Spinal cord (tissue), 10 donors: ENCODE results near the gene TPI1. TPM values are rescaled to one million over a fixed set of nuclear protein-coding genes. Genes with fewer than 3 reads are reported as not detected.
A peak's percentile ranks its signal among the peaks of the same experiment; 100 is the strongest.
"Not testable (repeated sequence)": the region's sequence is repeated elsewhere in the genome, so short reads cannot be mapped to it uniquely, and the experiment has no call there.

Experiments used
- DNase-seq, 6 donors: peaks; one replicate each; pipeline versions ENCODE4 v3.0.0 to v3.0.0-alpha.2; 2013 to 2015; ENCODE audit warnings: low spot score in 6 of 6, low read depth in 4 of 6
- H3K27ac ChIP-seq: one replicate; pipeline ENCODE4 v1.5.1; 2013; ENCODE audit warnings: low read depth, low read length, control low read depth
- H3K27me3 ChIP-seq: one replicate; pipeline ENCODE4 v1.6.1; 2013; ENCODE audit warnings: low read length; ENCODE audit not compliant: control insufficient read depth, insufficient read depth
- H3K36me3 ChIP-seq: one replicate; pipeline ENCODE4 v1.6.1; 2013; ENCODE audit warnings: low read length; ENCODE audit not compliant: control insufficient read depth, insufficient read depth
- H3K4me1 ChIP-seq: one replicate; pipeline ENCODE4 v1.6.1; 2013; ENCODE audit warnings: low read length; ENCODE audit not compliant: control insufficient read depth, insufficient read depth
- H3K4me3 ChIP-seq: one replicate; pipeline ENCODE4 v1.5.1; 2013; ENCODE audit warnings: low read depth, low read length, control low read depth
- H3K9me3 ChIP-seq: one replicate; pipeline ENCODE4 v1.6.1; 2013; ENCODE audit warnings: low read length; ENCODE audit not compliant: control insufficient read depth, insufficient read depth
- WGBS: methylation state at CpG from one replicate; pipeline ENCODE4 v1.1.5; 2013; ENCODE audit warnings: missing lambda C conversion rate; ENCODE audit not compliant: insufficient coverage; 5-methylcytosine and 5-hydroxymethylcytosine counted together
- polyA plus RNA-seq, 2 donors: library from polyadenylated mRNA; unstranded; fragments of 120-200 nt; gene quantifications; one replicate each; pipeline ENCODE4 v1.2.1, GENCODE V29; 2013; ENCODE audit not compliant: insufficient read length in 2 of 2
- total RNA-seq, 2 donors: library from RNA; depleted of rRNA in 1 of 2; stranded (reverse); fragments of 120-200 nt in 1 of 2; fragments of >200 nt in 1 of 2; gene quantifications; one replicate each; pipeline versions ENCODE4 v1.2.3 to v1.2.4, GENCODE V29; 2013 to 2014
- donor health status: healthy.

Gene TPI1
- total and polyA plus RNA-seq, 4 donors = 413 to 837 (median 527) TPM

DNA sequence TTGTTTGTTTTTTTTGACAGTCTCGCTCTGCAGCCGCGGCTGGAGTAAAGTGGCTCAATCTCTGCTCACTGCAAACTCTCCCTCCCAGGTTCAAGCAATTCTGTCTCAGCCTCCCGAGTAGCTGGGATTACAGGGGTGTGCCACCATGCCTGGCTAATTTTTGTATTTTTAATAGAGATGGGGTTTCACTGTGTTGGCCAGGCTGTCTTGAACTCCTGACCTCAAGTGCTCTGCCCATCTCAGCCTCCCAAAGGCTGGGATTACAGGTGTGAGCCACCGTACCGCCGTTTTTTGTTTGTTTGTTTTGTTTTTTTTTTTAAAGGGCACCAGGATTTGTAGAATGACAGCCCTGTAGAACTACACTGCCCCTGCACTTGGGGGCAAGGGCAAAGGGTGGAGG is 21.5 kb downstream of the TPI1 start:
- WGBS = 86% methylated on average over 2 of the region's 7 CpGs
- not testable (repeated sequence) for DNase-seq, H3K27me3 ChIP-seq, H3K27ac ChIP-seq, H3K4me3 ChIP-seq, H3K9me3 ChIP-seq, H3K36me3 ChIP-seq
- peaks cover 10% of the 10 kb centered on the region for H3K4me1 ChIP-seq

GRCh38 chr12:6889775-6890573 is 22.6 kb downstream of the TPI1 start:
- 84% methylated on average over 13 of the region's 21 CpGs for WGBS
- DNase-seq = not testable (repeated sequence)
- peak overlapping the region; percentile 88 for H3K27ac ChIP-seq

DNA sequence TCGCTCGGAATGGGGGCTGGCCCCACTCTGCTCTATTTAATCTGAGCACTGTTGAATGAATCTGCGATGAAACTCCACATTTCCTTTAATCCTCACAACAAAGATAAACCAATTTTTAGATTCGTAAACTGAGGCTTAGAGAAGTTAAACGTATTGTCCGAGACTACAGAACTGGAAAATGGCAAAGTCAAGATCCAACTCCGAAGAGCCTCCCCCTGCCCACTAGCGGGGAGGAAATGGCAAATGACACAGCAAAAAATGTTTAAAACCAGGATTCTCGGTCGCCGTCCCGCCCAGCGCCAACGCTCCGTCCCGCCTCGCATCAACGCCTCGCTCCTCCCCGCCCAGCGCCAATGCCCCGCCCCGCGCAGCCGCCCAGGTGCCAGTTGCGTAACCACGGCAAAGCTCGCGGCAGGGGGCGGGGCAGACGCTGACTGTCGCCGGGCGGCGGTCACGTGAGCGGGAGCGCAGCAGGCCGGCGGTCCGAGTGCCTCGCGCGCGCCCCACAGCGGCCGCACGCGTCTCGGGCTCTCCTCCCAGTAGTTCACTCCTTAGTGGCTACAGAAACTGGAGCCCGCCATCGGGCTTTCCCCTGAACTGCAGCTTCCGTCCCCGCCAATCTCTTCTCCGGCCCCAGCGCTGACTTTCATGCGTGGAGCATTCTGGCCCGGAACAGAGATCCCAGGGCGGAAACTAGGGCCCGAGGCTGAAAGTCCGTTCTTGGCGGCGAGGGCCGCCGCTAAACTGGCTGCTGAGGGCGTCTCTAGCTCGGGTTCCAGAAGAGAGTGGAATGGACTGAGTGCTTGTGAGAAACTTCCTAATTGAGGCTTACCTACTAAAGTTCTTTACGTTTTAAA is 23.7 kb downstream of the TPI1 start:
- no peaks in the 10 kb centered on the region for H3K27me3 ChIP-seq
- peak overlapping the region; percentile 88 for H3K27ac ChIP-seq
- peak overlapping the region; percentile 58 for H3K4me3 ChIP-seq
- 2% methylated on average over 64 of the region's 68 CpGs for WGBS
- no peaks in the 10 kb centered on the region for H3K9me3 ChIP-seq
- no peaks in the 10 kb centered on the region for H3K36me3 ChIP-seq
- peaks cover 10% of the 10 kb centered on the region for H3K4me1 ChIP-seq
- DNase-seq = peak in 5 of 6 donors; percentile 90 to 99 (median 95)

More at GRCh38 chr12:6889775-6890573, 22.6 kb downstream of the TPI1 start:
- peaks cover 10% of the 10 kb centered on the region for H3K4me1 ChIP-seq
- H3K36me3 ChIP-seq, H3K27me3 ChIP-seq, H3K9me3 ChIP-seq, H3K4me3 ChIP-seq: not testable (repeated sequence)

- H3K4me1 ChIP-seq = peaks cover 10% of the 10 kb centered on the region
- DNase-seq = no peak
- WGBS = 94% methylated on average over 3 of the region's 5 CpGs
- peak overlapping the region; percentile 87 for H3K27ac ChIP-seq
- H3K4me3 ChIP-seq = peak overlapping the region; percentile 53
- H3K9me3 ChIP-seq = no peaks in the 10 kb centered on the region
- no peaks in the 10 kb centered on the region for H3K27me3 ChIP-seq
- H3K36me3 ChIP-seq = no peaks in the 10 kb centered on the region
Observed at GRCh38 chr12:6891646-6892001, 24.3 kb downstream of the TPI1 start.

GRCh38 chr12:6892683-6893082 is 25.4 kb downstream of the TPI1 start:
- not testable (repeated sequence) for H3K27me3 ChIP-seq, DNase-seq, H3K36me3 ChIP-seq, H3K4me3 ChIP-seq, H3K27ac ChIP-seq, H3K9me3 ChIP-seq
- WGBS = 94% methylated on average over 3 of the region's 3 CpGs
- H3K4me1 ChIP-seq = peaks cover 10% of the 10 kb centered on the region

GRCh38 chr12:6894321-6894720 is 27.0 kb downstream of the TPI1 start:
- no CpG with 5 or more reads among the region's 3 CpGs for WGBS
- no peak for DNase-seq
- H3K27ac ChIP-seq = no peak overlapping the region
- H3K4me1 ChIP-seq = peaks cover 15% of the 10 kb centered on the region
- H3K36me3 ChIP-seq = no peaks in the 10 kb centered on the region
- H3K27me3 ChIP-seq = no peaks in the 10 kb centered on the region
- H3K9me3 ChIP-seq = no peaks in the 10 kb centered on the region
- no peak overlapping the region for H3K4me3 ChIP-seq

DNA sequence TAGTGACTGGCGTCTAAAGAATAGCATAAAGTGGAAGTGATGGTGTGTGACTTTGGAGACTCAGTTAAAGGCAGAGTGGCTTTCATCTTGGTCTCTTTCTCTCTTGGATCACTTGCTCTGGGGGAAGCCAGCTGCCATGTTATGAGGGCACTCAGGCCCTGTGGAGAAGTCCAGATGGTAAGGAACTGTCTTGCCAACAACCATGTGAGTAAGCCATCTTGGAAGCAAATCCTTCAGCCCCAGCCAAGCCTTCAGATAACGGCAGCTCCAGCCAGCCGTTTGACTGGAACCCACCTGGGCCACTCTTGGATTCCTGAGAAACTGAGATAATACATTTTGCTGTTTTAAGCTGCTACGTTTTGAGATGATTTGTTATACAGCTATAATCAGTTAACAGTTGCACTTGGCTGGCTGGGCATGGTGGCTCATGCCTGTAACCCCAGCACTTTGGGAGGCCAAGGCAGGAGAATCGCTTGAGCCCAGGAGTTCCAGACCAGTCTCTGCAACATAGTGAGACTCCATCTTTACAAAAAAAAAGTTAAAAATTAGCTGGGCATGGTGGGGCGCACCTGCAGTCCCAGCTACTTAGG is 29.6 kb downstream of the TPI1 start:
- peak in 1 of 6 donors; percentile 49 for DNase-seq
- no peak overlapping the region for H3K4me3 ChIP-seq
- H3K4me1 ChIP-seq = peaks cover 13% of the 10 kb centered on the region
- H3K36me3 ChIP-seq = no peaks in the 10 kb centered on the region
- H3K9me3 ChIP-seq = no peaks in the 10 kb centered on the region
- 61% methylated on average over 3 of the region's 6 CpGs for WGBS
- H3K27me3 ChIP-seq = no peaks in the 10 kb centered on the region
- no peak overlapping the region for H3K27ac ChIP-seq

DNA sequence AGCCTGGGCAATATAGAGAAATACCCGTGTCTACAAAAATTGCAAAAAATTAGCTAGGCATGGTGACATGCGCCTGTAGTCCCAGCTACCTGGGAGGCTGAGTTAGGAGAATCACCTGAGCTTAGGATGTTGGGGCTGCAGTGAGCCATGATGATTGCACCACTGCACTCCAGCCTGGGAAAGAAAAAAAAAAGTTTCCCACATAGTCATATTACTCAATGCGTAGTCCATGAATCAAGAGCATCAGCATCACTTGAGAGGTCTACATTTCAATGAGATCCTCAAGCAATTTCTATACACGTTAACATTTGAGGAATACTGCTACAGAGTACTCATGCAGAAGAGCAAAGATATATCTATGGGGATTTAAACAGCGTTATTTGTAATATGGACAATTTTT is 32.1 kb downstream of the TPI1 start:
- peaks cover 13% of the 10 kb centered on the region for H3K4me1 ChIP-seq
- no peaks in the 10 kb centered on the region for H3K9me3 ChIP-seq
- 100% methylated on average over 1 of the region's 5 CpGs for WGBS
- no peaks in the 10 kb centered on the region for H3K27me3 ChIP-seq
- H3K27ac ChIP-seq = peak overlapping the region; percentile 84
- H3K4me3 ChIP-seq = no peak overlapping the region
- no peak for DNase-seq
- H3K36me3 ChIP-seq = no peaks in the 10 kb centered on the region

- H3K27me3 ChIP-seq = no peaks in the 10 kb centered on the region
- H3K4me1 ChIP-seq = peaks cover 15% of the 10 kb centered on the region
- 27% methylated on average over 5 of the region's 10 CpGs for WGBS
- no peaks in the 10 kb centered on the region for H3K36me3 ChIP-seq
- DNase-seq = peak in 3 of 6 donors; percentile 75 to 87 (median 82)
- no peaks in the 10 kb centered on the region for H3K9me3 ChIP-seq
- H3K27ac ChIP-seq = peak overlapping the region; percentile 84
- no peak overlapping the region for H3K4me3 ChIP-seq
Observed at GRCh38 chr12:6899837-6900519, 32.6 kb downstream of the TPI1 start.
